22Rv1 (cell line): Measurements from ENCODE around the gene TEX28.
"Not testable (repeated sequence)": the region's sequence is repeated elsewhere in the genome, so short reads cannot be mapped to it uniquely, and the experiment has no call there.

Source experiments
- CTCF ChIP-seq: fragments of 450-650 bp; IDR thresholded peaks from 2 replicates; pipeline ENCODE4 v1.5.1; 2017; ENCODE audit warnings: mild to moderate bottlenecking
- ZFX ChIP-seq: fragments of 450-650 bp; IDR thresholded peaks from 2 replicates; pipeline ENCODE4 v1.6.1; 2017; ENCODE audit warnings: antibody characterized with exemption, borderline replicate concordance

- TF ChIP-seq CTCF, ZFX: not testable (repeated sequence)
Observed at GRCh38 chrX:154226706-154227105, 68.2 kb downstream of the TEX28 start.
